HEK293 (cell line): ENCODE data around the gene CCSER2.

Experiments
- SALL2 ChIP-seq: fragments of 450-650 bp; formaldehyde crosslinking; IDR thresholded peaks from 2 replicates; pipeline ENCODE4 v1.5.0; 2017; ENCODE audit warnings: missing biosample characterization, mild to moderate bottlenecking, missing genetic modification characterization, borderline replicate concordance
- ZBTB17 ChIP-seq: fragments of 450-650 bp; formaldehyde crosslinking; IDR thresholded peaks from 2 replicates; pipeline ENCODE4 v1.5.1; 2016; ENCODE audit warnings: missing biosample characterization, missing genetic modification characterization
- ZBTB8A ChIP-seq: fragments of 450-650 bp; formaldehyde crosslinking; IDR thresholded peaks from 2 replicates; pipeline ENCODE4 v1.5.1; 2016; ENCODE audit warnings: missing biosample characterization, missing genetic modification characterization
- ZFP69B ChIP-seq: fragments of 450-650 bp; formaldehyde crosslinking; IDR thresholded peaks from 2 replicates; pipeline ENCODE4 v1.5.1; 2016; ENCODE audit warnings: missing biosample characterization, missing genetic modification characterization
- ZNF169 ChIP-seq: fragments of 450-650 bp; formaldehyde crosslinking; IDR thresholded peaks from 2 replicates; pipeline ENCODE4 v1.5.1; 2016; ENCODE audit warnings: missing biosample characterization, missing genetic modification characterization
- ZNF184 ChIP-seq: fragments of 450-650 bp; IDR thresholded peaks from 2 replicates; pipeline ENCODE4 v1.5.1; 2018; ENCODE audit warnings: missing biosample characterization, mild to moderate bottlenecking, missing genetic modification characterization
- ZNF302 ChIP-seq: fragments of 450-650 bp; formaldehyde crosslinking; IDR thresholded peaks from 2 replicates; pipeline ENCODE4 v1.5.1; 2016; ENCODE audit warnings: missing biosample characterization, missing genetic modification characterization, low read depth
- ZNF747 ChIP-seq: fragments of 450-650 bp; formaldehyde crosslinking; IDR thresholded peaks from 2 replicates; pipeline ENCODE4 v1.5.1; 2016; ENCODE audit warnings: missing biosample characterization, missing genetic modification characterization
- TF ChIP-seq, protein P1 (sequence below): fragments of 450-650 bp; formaldehyde crosslinking; IDR thresholded peaks from 2 replicates; pipeline ENCODE4 v1.5.1; 2016; ENCODE audit warnings: missing biosample characterization, missing genetic modification characterization
- TF ChIP-seq, protein P2 (sequence below): fragments of 450-650 bp; formaldehyde crosslinking; IDR thresholded peaks from 2 replicates; pipeline ENCODE4 v1.5.1; 2016; ENCODE audit warnings: missing biosample characterization, missing genetic modification characterization
- TF ChIP-seq, protein P3 (sequence below): fragments of 450-650 bp; formaldehyde crosslinking; conservative IDR thresholded peaks from 2 replicates; pipeline ENCODE4 v1.5.1; 2016; ENCODE audit warnings: low read depth, missing biosample characterization, missing genetic modification characterization

DNA sequence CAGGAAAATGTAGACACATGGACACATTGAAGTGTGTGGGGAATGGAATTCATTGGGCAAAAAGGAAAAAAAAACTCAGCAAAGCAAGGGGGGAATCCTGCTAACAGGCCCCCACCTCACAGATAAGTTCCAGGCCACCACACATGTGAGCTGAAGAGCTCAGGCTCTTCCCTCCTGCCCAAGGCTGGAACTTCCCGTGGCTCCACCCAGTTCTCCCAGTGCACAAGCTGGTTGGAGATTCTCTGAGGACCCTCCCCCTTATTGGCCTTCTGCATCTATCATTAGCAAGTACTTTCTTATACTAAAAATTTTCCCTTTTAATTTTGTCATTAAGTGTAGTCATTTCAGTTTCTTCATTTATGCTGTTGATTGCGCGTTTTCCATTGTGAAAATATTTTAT lies 190.8 kb downstream of the CCSER2 start:
- TF ChIP-seq, protein P1, sequence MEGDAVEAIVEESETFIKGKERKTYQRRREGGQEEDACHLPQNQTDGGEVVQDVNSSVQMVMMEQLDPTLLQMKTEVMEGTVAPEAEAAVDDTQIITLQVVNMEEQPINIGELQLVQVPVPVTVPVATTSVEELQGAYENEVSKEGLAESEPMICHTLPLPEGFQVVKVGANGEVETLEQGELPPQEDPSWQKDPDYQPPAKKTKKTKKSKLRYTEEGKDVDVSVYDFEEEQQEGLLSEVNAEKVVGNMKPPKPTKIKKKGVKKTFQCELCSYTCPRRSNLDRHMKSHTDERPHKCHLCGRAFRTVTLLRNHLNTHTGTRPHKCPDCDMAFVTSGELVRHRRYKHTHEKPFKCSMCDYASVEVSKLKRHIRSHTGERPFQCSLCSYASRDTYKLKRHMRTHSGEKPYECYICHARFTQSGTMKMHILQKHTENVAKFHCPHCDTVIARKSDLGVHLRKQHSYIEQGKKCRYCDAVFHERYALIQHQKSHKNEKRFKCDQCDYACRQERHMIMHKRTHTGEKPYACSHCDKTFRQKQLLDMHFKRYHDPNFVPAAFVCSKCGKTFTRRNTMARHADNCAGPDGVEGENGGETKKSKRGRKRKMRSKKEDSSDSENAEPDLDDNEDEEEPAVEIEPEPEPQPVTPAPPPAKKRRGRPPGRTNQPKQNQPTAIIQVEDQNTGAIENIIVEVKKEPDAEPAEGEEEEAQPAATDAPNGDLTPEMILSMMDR (tag by site-specific recombination): no peak
- no peak for TF ChIP-seq ZFP69B (tag by site-specific recombination)
- no peak for TF ChIP-seq ZBTB8A (tag by site-specific recombination)
- TF ChIP-seq, protein P2, sequence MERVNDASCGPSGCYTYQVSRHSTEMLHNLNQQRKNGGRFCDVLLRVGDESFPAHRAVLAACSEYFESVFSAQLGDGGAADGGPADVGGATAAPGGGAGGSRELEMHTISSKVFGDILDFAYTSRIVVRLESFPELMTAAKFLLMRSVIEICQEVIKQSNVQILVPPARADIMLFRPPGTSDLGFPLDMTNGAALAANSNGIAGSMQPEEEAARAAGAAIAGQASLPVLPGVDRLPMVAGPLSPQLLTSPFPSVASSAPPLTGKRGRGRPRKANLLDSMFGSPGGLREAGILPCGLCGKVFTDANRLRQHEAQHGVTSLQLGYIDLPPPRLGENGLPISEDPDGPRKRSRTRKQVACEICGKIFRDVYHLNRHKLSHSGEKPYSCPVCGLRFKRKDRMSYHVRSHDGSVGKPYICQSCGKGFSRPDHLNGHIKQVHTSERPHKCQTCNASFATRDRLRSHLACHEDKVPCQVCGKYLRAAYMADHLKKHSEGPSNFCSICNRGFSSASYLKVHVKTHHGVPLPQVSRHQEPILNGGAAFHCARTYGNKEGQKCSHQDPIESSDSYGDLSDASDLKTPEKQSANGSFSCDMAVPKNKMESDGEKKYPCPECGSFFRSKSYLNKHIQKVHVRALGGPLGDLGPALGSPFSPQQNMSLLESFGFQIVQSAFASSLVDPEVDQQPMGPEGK: no peak
- TF ChIP-seq ZNF747 (tag by site-specific recombination): no peak
- no peak for TF ChIP-seq ZNF169 (tag by site-specific recombination)
- TF ChIP-seq, protein P3, sequence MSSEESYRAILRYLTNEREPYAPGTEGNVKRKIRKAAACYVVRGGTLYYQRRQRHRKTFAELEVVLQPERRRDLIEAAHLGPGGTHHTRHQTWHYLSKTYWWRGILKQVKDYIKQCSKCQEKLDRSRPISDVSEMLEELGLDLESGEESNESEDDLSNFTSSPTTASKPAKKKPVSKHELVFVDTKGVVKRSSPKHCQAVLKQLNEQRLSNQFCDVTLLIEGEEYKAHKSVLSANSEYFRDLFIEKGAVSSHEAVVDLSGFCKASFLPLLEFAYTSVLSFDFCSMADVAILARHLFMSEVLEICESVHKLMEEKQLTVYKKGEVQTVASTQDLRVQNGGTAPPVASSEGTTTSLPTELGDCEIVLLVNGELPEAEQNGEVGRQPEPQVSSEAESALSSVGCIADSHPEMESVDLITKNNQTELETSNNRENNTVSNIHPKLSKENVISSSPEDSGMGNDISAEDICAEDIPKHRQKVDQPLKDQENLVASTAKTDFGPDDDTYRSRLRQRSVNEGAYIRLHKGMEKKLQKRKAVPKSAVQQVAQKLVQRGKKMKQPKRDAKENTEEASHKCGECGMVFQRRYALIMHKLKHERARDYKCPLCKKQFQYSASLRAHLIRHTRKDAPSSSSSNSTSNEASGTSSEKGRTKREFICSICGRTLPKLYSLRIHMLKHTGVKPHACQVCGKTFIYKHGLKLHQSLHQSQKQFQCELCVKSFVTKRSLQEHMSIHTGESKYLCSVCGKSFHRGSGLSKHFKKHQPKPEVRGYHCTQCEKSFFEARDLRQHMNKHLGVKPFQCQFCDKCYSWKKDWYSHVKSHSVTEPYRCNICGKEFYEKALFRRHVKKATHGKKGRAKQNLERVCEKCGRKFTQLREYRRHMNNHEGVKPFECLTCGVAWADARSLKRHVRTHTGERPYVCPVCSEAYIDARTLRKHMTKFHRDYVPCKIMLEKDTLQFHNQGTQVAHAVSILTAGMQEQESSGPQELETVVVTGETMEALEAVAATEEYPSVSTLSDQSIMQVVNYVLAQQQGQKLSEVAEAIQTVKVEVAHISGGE (tag by site-specific recombination): no peak
- TF ChIP-seq ZNF184: no peak
- TF ChIP-seq SALL2 (tag by site-specific recombination): no peak
- no peak for TF ChIP-seq ZNF302 (tag by site-specific recombination)
- TF ChIP-seq ZBTB17 (tag by site-specific recombination): no peak
